G401 (cell line): ENCODE measurements around the gene FNDC5. TPM values are rescaled to one million over a fixed set of nuclear protein-coding genes. Genes with fewer than 3 reads are reported as not detected.

ENCODE experiments used
- DNase-seq: peaks from one replicate; pipeline ENCODE4 v3.0.0-alpha.2; 2015; ENCODE audit warnings: low spot score
- in situ Hi-C: cut with HindIII; loops from 2 replicates; pipeline ENCODE4 v1.10.0; 2016; ENCODE audit warnings: low sequenced_read_pairs, mixed read lengths
- total RNA-seq: library from RNA; depleted of rRNA; stranded (reverse); fragments of >200 nt; shearing (Covaris generic); gene quantifications from 2 replicates; pipeline ENCODE4 v1.2.3, GENCODE V29; 2014; rRNA removed

FNDC5 gene
- total RNA-seq, 1 experiment from 2014 or later, result 56.4 TPM

DNA sequence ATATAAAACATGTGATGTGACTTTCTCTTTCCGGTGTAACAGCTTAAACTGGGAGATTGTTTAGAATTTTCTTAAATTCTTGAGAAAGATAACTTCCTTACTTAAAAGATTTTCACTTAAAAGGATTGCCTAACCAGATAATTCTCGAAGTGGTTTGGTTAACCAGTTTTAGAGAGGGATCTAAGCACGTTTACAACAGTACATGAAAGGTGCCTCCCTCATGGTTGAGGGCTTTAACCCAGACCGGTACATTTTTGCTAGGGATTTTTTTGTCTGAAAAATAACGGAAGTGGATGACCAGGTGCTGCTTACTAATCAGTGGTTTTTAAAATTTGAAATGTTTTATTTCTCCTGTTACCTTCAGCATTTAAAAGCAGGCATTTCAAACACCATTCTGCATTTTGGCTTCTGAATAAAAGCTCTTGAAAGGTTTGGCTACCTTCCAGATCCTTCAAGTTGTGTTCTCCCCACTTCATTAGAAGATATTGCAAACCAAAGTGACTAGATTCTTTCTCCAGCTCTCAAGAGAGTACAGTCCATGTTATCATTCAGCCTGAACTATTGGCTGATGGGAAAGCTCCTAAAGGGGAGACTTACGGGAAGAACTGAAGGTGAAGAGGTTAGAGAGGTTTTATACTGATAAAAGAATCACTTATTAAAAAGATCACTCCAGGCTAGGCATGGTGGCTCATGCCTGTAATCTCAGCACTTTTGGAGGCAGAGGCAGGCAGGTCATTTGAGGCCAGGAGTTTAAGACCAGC, 40.4 kb downstream of the FNDC5 start:
- in situ Hi-C loops, result no loop called here
- no peak for DNase-seq

DNA sequence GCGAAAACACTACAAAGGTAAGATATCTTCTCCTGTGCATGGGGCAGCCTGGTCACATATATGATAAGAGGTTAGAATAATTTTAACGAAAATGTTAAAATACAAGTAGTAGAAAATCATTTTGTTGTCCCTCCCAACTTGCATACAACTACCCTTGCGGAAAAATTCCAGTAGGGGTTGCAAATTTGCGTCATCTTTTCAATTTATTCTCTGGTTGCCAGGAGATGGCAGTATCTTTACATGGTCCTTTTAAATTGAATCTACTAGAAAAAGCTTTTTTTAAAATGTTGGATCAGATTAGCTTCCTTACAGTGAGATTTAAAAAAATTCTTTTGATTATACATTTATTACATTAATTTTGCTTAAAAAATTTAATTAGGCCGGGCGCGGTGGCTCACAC, 42.4 kb downstream of the FNDC5 start:
- DNase-seq, result peak; percentile 67
- in situ Hi-C loops, result no loop called here

- no peak for DNase-seq
- in situ Hi-C loops, result no loop called here
Observed at GRCh38 chr1:32825181-32825580, 45.5 kb downstream of the FNDC5 start.

DNA sequence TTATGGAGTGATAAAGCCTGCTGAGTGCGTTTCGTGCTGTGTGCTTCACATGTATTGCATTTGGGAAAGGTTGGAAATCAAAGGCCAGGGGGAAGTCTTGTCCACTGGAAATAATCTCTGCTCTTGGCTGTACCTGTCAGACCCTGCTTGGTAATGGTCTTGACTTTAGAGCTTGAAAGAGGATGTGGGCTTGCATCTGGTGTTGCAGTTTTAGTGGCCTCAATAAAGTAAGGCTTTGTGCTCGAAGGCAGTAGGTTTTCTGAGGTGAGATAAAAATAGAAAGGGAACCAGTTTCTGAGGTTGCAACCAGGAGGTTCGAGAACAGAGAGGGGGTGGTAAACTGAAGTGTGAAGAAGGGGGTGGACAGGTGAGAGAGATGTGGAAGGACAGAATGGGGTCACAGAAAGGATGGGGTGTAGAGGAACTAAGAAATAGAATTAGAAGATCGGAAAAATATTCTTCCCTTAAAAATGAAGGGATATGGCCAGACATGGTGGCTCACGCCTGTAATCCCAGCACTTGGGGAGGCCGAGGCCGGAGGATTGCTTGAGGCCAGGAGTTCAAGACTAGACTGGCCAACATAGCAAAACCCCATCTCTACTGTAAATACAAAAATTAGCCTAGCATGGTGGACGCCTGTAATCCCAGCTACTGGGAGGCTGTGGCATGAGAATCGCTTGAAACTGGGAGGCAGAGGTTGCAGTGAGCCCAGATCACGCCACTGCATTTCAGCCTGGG, 51.7 kb downstream of the FNDC5 start:
- in situ Hi-C loops, result no loop called here

GRCh38 chr1:32817815-32818786, 52.6 kb downstream of the FNDC5 start:
- DNase-seq, result peak; percentile 66
- in situ Hi-C loops, result no loop called here

More for the DNA sequence above, 51.7 kb downstream of the FNDC5 start:
- DNase-seq, result peak; percentile 8

GRCh38 chr1:32817159-32817814, 53.4 kb downstream of the FNDC5 start, which contains the start of the genes S100PBP and YARS1:
TSS of gene S100PBP (plus strand) at chr1:32817653. CDS start at chr1:32826100, 8,447 bp downstream.
TSS of gene YARS1 (minus strand) at chr1:32817358. CDS start at chr1:32817244, 114 bp downstream.
- in situ Hi-C loops, result no loop called here
- peak; percentile 99 for DNase-seq

- in situ Hi-C loops, result no loop called here
- no peak for DNase-seq
Observed at GRCh38 chr1:32816676-32817158, 54.0 kb downstream of the FNDC5 start.

- DNase-seq, result no peak
- in situ Hi-C loops, result no loop called here
Observed at GRCh38 chr1:32813941-32814739, 56.6 kb downstream of the FNDC5 start.

Other genes starting within 250 kb of the FNDC5 start
- 101 and 103 TPM in 2 replicates for gene ZBTB8OS, start 220.4 kb downstream of the FNDC5 start, total RNA-seq
- gene RBBP4, start 219.7 kb downstream of the FNDC5 start, total RNA-seq, result 211 and 289 TPM in 2 replicates
- 6.5 and 7.9 TPM in 2 replicates for gene SYNC, start 168.1 kb downstream of the FNDC5 start, total RNA-seq
- gene YARS1, start 53.6 kb downstream of the FNDC5 start, total RNA-seq, result 121 and 140 TPM in 2 replicates
- 27.6 and 48.3 TPM in 2 replicates for gene S100PBP, start 53.3 kb downstream of the FNDC5 start, total RNA-seq
- not detected in 2 replicates for gene HPCA, start 15.6 kb upstream of the FNDC5 start, total RNA-seq
- gene TMEM54, start 30.5 kb upstream of the FNDC5 start, total RNA-seq, result 26.6 and 36.1 TPM in 2 replicates
- 13.2 and 19.0 TPM in 2 replicates for gene RNF19B, start 93.9 kb upstream of the FNDC5 start, total RNA-seq
- 244 and 260 TPM in 2 replicates for gene AK2, start 166.0 kb upstream of the FNDC5 start, total RNA-seq
- 13.1 and 13.6 TPM in 2 replicates for gene AZIN2, start 210.2 kb upstream of the FNDC5 start, total RNA-seq